A673 (cell line): ENCODE results near the gene CCDC170. TPM values are rescaled to one million over a fixed set of nuclear protein-coding genes. Genes with fewer than 3 reads are reported as not detected.
"Not testable (repeated sequence)": the region's sequence is repeated elsewhere in the genome, so short reads cannot be mapped to it uniquely, and the experiment has no call there.

ENCODE experiments used
- BruUV-seq: library from RNA; stranded (reverse); fragments of 400-500 nt; replicated peaks from 2 replicates; lab custom pipeline; 2021; lab: Mats Ljungman, UMichigan
- CTCF ChIA-PET: fragments of 300-600 bp; sonication (Branson Sonifier 250); formaldehyde crosslinking; loops from one replicate; lab custom pipeline; 2022; ENCODE audit warnings: antibody characterized with exemption; lab: Charles Lee
- POLR2A ChIA-PET: fragments of 300-600 bp; sonication (Branson Sonifier 250); formaldehyde crosslinking; loops from one replicate; lab custom pipeline; 2022; ENCODE audit warnings: antibody characterized with exemption; ENCODE audit not compliant: low non-redundant PET; lab: Charles Lee
- DNase-seq: peaks from one replicate; pipeline ENCODE4 v3.0.0-alpha.2; 2015; ENCODE audit warnings: low spot score
- H3K27ac ChIP-seq: fragments of 200-600 bp; sonication (generic); 2 replicates; pipeline ENCODE4 v1.5.1; 2016; ENCODE audit warnings: mixed run types, low read depth, mild to moderate bottlenecking, mixed read lengths, antibody characterized with exemption, low read length; ENCODE audit not compliant: poor library complexity, severe bottlenecking
- H3K27me3 ChIP-seq: fragments of 200-600 bp; sonication (generic); replicated peaks from 2 replicates; pipeline ENCODE4 v1.6.1; 2017; ENCODE audit warnings: mixed run types, low read depth, mild to moderate bottlenecking, mixed read lengths, antibody characterized with exemption, low read length; ENCODE audit not compliant: insufficient read depth, poor library complexity
- H3K36me3 ChIP-seq: fragments of 200-600 bp; sonication (generic); 2 replicates; pipeline ENCODE4 v1.6.1; 2016; ENCODE audit warnings: mixed run types, mild to moderate bottlenecking, mixed read lengths, antibody characterized with exemption, low read length; ENCODE audit not compliant: insufficient read depth, poor library complexity, severe bottlenecking
- H3K4me1 ChIP-seq: fragments of 200-600 bp; sonication (generic); 2 replicates; pipeline ENCODE4 v1.6.1; 2017; ENCODE audit warnings: mixed run types, mild to moderate bottlenecking, mixed read lengths, antibody characterized with exemption, low read length; ENCODE audit not compliant: insufficient read depth, poor library complexity, severe bottlenecking
- H3K4me3 ChIP-seq: fragments of 200-600 bp; sonication (generic); 2 replicates; pipeline ENCODE4 v1.5.1; 2016; ENCODE audit warnings: low read depth, mixed run types, mild to moderate bottlenecking, mixed read lengths, low read length; ENCODE audit not compliant: poor library complexity, severe bottlenecking
- H3K9me3 ChIP-seq: fragments of 200-600 bp; sonication (generic); 2 replicates; pipeline ENCODE4 v1.6.1; 2016; ENCODE audit warnings: mixed run types, low read depth, mild to moderate bottlenecking, mixed read lengths, antibody characterized with exemption, low read length; ENCODE audit not compliant: poor library complexity, severe bottlenecking
- EZH2 ChIP-seq: fragments of 200-600 bp; sonication (generic); IDR thresholded peaks from 2 replicates; pipeline ENCODE4 v1.6.1; 2017; ENCODE audit warnings: borderline replicate concordance, low read depth, mild to moderate bottlenecking, mixed read lengths, antibody characterized with exemption, low read length; ENCODE audit not compliant: poor library complexity, severe bottlenecking
- intact Hi-C: fragments of 100-400 bp; cut with micrococcal nuclease; formaldehyde crosslinking; loops from one replicate; pipeline ENCODE4 v1.10.0; 2022; ENCODE audit not compliant: unreplicated experiment
- total RNA-seq: library from RNA; stranded (reverse); gene quantifications from 2 replicates; pipeline ENCODE4 v1.2.3, GENCODE V29; 2021
- TF ChIP-seq, protein P1 (sequence below): fragments of 300-800, 200-600 bp; sonication (generic); conservative IDR thresholded peaks from 2 replicates; pipeline ENCODE4 v1.5.1; 2017; ENCODE audit warnings: low read depth, mild to moderate bottlenecking, antibody characterized with exemption, low read length, moderate library complexity, mixed read lengths

The CCDC170 gene
- total RNA-seq, 1 experiment from 2014 or later = 0.17 TPM

DNA sequence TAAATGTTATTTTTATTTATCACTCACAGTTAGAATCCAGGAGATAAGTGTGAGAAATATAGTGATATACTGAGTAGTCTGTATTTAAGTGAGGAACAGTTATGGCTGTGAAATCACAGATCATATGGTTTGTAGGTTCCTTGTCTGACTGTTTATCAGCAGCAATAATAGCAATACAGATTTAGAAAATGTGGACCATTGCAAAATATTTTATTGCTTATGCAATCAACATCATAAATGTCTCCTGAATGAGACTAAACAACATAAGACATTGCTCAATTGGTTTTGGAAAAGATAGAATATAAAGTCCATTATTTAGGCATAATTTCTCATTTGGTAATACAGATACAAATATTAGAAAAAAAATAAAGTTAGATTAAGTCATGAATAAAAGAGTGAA is 43.7 kb downstream of the CCDC170 start:
- Histone ChIP-seq H3K36me3 (no peaks in the 10 kb centered on the region), H3K9me3 (peaks cover 9% of the 10 kb centered on the region), H3K4me1 (no peaks in the 10 kb centered on the region), H3K27me3 (no peaks in the 10 kb centered on the region), H3K27ac (no peak overlapping the region), H3K4me3 (no peak overlapping the region)
- ChIA-PET POLR2A (no interaction called here), CTCF (no interaction called here)
- DNase-seq = no peak
- TF ChIP-seq, protein P1, sequence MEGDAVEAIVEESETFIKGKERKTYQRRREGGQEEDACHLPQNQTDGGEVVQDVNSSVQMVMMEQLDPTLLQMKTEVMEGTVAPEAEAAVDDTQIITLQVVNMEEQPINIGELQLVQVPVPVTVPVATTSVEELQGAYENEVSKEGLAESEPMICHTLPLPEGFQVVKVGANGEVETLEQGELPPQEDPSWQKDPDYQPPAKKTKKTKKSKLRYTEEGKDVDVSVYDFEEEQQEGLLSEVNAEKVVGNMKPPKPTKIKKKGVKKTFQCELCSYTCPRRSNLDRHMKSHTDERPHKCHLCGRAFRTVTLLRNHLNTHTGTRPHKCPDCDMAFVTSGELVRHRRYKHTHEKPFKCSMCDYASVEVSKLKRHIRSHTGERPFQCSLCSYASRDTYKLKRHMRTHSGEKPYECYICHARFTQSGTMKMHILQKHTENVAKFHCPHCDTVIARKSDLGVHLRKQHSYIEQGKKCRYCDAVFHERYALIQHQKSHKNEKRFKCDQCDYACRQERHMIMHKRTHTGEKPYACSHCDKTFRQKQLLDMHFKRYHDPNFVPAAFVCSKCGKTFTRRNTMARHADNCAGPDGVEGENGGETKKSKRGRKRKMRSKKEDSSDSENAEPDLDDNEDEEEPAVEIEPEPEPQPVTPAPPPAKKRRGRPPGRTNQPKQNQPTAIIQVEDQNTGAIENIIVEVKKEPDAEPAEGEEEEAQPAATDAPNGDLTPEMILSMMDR = no peak
- no peak for TF ChIP-seq EZH2
- intact Hi-C loops = no loop called here
- BruUV-seq = no TSS peak

DNA sequence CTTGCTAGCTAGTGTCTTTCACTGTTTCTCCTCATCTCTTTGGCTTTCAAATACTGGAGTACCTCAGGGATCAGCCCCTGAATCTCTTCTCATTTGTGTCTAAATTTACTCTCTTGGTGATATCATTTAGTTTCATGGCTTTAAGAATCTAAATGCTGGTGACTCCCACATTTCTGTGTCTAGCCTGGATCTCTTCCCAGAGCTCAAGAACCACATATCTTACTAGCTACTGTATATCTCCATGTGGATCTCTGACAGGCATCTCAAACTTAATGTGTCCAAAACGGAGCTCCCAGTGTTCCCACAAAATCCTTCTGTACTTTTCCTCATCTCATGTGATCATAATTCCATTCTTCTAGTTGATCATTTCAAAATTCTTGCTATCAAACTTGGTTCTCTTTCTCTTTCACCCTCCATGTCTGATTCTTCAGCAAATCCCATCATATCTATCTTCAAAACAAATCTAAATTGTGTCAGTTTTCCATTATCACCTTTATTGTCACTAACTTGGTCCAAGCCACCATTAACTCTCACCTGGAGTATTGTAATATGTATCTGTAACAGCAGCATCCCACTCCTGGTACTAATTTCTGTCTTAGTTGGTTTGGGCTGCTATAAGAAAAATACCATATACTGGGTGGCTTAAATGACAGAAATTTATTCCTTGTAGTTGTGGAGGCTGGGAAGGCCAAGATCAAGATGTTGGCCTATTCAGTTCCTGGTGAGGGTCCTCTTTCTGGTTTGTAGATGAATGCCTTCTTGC is 45.9 kb downstream of the CCDC170 start:
- H3K9me3 ChIP-seq = peaks cover 9% of the 10 kb centered on the region
- ChIA-PET CTCF (interaction anchor here (0.5 kb wide), 2 partner anchors 13 to 149 kb away, joined by 3 to 9 read pairs; no protein-coding TSS in a partner anchor), POLR2A (no interaction called here)
- no peak for TF ChIP-seq EZH2
- TF ChIP-seq, protein P1 = no peak
- intact Hi-C loops = no loop called here
- no peaks in the 10 kb centered on the region for H3K36me3 ChIP-seq
- H3K27me3 ChIP-seq = no peaks in the 10 kb centered on the region
- no peaks in the 10 kb centered on the region for H3K4me1 ChIP-seq
- no peak overlapping the region for H3K4me3 ChIP-seq
- no peak for DNase-seq
- no TSS peak for BruUV-seq
- no peak overlapping the region for H3K27ac ChIP-seq

DNA sequence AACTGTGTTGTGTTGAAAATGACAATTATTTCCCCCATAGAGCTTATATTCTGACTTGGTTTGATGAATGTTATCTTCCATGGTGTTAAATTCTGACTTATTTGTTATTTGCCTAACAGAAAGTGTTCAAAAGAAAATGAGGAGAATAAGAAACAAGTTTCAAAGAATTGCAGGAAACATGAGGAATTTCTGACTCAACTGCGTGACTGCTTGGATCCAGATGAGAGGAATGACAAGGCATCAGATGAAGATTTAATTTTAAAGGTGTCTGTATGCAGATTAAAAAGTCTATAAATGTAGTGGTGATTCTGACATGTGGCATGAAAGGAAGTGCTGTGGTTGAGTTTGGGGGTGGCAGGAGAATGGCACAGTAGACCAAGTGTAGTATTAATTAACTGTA is 50.6 kb downstream of the CCDC170 start:
- intact Hi-C loops = no loop called here
- H3K27ac ChIP-seq = no peak overlapping the region
- no peak for TF ChIP-seq EZH2
- TF ChIP-seq, protein P1 = no peak
- ChIA-PET POLR2A (no interaction called here), CTCF (no interaction called here)
- H3K4me3 ChIP-seq = no peak overlapping the region
- no peak for DNase-seq
- peaks cover 7% of the 10 kb centered on the region for H3K9me3 ChIP-seq
- no peaks in the 10 kb centered on the region for H3K4me1 ChIP-seq
- no TSS peak for BruUV-seq
- H3K36me3 ChIP-seq = no peaks in the 10 kb centered on the region
- no peaks in the 10 kb centered on the region for H3K27me3 ChIP-seq

DNA sequence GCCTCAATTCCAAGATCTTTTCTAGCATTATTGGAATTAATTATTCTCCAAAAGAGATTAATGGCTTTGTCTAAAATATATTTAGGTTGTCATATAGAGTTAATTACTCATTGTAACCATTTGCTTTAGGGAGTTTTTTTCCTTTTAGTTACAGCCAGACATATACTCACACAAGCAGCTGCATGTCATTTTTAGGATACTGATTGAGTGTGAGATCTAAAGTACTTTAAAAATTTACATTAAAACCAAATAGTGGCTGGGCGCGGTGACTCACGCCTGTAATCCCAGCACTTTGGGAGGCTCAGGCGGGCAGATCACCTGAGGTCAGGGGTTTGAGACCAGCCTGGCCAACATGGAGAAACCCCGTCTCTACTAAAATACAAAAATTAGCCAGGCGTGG is 51.1 kb downstream of the CCDC170 start:
- DNase-seq, CTCF ChIA-PET, H3K36me3 ChIP-seq, H3K9me3 ChIP-seq, POLR2A ChIA-PET, H3K27me3 ChIP-seq, intact Hi-C loops, BruUV-seq, H3K27ac ChIP-seq, H3K4me1 ChIP-seq, H3K4me3 ChIP-seq: not testable (repeated sequence)
